Measurements from ENCODE around the gene RSBN1.
"Not testable (repeated sequence)": the region's sequence is repeated elsewhere in the genome, so short reads cannot be mapped to it uniquely, and the experiment has no call there.

The RSBN1 gene

GRCh38 chr1:113779542-113779941 is 32.7 kb downstream of the RSBN1 start:
- DNase-seq = no peak

DNA sequence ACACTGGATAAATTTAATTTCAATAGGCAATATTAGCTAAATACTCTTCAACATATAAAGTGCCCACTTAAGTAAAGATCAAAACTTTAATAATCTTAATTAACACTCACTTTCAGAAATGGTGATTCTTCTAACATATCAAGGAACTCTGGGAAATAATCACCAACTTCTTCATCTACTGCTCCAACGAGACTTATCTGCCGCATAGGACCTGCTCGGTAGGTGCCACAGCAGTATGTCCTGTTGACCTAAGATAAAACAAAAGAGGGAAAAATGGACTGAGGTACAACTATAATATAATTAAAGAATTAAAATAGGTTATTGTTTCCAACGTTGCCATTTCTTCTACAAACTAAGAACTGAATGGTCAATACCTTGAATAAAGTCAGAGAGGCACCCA is 34.7 kb downstream of the RSBN1 start:
- no peak for DNase-seq

DNA sequence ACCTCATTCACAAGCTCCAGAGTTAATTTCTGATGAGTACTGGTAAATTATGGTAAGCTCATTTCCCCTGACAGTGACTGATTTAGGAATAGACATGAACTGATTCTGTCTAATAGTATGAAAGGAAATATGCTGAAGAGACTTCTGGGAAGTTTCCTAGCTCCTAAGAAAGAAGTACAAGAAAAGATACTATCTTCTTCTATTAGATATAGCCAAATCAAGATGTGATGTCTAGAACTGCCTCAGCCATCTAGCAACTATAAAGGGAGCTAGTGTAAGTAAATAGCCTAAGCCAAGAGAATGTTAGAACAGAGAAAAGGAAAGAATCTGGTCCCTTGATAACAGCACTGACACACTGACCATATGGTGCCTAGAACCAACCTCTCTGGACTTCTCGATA is 42.2 kb downstream of the RSBN1 start:
- no peak for DNase-seq

DNA sequence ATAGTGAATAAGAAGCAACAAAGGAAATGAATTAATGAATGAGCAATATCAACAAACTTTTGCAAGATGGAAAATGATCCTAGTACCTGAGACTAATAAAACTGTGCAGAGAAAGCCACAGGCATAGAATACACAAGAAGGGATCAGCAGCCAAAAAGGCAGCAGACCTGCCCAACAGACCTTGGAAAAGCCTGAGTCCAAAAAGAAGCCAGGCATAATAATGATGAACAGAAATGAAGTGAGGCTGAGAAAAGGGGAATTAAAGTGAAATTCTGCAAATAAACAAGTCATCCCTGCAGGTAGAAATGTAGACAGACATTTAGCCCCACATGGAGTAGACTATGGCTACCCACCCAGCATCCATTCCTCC is 42.7 kb downstream of the RSBN1 start:
- no peak for DNase-seq

- no peak for DNase-seq
These were observed 43.2 kb downstream of the RSBN1 start for GRCh38 chr1:113768916-113769600.

DNA sequence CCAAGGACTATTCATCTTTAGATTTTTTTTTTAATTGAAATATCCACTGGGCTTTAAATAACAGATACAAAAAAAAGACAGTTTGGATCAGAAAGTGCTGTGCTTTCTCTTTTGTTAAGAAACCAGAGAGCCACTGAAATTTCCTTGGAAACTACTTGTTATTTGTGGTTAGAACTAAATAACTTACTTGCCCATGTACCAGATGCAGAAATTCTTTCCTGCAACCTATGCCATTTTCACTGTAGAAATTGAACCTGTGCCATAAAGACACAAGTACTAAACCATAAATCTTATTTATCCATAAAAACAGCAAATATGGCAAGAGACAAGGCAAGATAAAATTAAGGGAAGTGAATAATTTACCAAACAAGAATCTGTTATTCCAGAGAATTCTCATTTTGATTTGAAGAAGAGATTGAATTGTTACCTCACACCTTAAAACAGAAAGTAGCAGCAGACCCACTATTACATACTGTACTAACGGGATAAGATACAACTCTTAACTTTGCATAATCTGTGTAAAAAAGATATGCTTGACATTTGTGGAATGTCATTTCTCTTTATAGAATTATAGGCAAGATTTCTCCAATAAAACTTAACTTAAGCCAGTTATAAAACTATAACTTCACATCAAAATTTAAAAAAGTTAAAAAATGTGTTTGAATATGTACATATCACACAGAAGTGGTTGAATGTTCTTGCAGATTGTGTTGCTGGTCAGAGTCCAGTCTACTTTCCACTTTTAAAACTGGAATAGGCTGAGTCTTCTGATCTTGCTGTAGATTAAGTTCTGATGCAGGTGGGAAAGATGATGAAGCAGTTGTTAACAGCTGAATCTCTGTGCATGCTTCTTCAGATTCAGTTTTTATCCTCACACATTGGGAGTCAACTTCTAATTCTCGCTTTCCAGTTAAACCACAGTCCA is 46.7 kb downstream of the RSBN1 start:
- DNase-seq = no peak

- DNase-seq = no peak
These were observed 48.6 kb downstream of the RSBN1 start for GRCh38 chr1:113763661-113764060.

GRCh38 chr1:113761937-113762336 is 50.3 kb downstream of the RSBN1 start:
- DNase-seq = no peak

DNA sequence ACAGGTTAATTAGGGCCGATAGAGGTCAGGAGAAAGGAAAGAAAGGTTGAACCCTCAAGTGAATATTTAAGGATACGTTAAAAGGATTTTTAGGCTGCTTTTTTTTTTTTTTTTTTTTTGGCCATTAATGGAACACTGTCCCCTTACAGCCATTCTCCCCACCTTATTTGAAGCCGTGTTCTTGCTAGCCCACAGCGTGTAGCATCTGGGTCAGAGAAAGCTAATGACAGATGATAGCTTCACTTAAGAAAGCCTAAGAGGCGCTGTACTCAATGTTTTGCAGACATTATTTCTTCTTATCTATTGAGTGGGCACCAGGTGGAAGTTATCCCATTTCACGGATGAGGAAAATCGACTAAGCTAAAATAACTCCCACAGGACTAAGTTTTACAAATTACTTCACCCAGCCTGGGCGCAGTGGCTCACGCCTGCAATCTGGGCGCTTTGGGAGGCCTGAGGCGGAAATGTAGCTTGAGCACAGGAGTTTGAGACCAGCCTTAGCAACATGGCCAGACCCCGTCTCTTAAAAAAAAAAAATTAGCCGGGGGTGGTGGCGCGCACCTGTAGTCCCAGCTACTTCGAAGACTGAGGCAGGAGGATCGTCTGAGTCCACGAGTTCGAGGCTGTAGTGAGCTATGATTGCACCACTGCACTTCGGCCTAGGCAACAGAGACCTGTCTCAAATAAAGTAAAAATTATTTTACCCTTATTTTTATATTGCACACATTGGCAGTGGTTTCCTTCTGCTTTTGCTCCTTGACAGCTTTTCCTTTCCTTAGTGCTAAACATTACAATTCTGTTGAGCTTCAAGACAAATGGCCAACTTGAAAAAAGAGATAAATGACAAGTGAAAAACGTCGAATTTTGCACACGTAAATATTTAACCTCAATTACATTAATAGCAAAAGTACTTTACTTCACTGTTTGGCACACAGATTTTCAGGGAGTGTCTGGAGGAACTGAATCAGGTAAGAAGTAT is 51.9 kb downstream of the RSBN1 start:
- no peak for DNase-seq

DNA sequence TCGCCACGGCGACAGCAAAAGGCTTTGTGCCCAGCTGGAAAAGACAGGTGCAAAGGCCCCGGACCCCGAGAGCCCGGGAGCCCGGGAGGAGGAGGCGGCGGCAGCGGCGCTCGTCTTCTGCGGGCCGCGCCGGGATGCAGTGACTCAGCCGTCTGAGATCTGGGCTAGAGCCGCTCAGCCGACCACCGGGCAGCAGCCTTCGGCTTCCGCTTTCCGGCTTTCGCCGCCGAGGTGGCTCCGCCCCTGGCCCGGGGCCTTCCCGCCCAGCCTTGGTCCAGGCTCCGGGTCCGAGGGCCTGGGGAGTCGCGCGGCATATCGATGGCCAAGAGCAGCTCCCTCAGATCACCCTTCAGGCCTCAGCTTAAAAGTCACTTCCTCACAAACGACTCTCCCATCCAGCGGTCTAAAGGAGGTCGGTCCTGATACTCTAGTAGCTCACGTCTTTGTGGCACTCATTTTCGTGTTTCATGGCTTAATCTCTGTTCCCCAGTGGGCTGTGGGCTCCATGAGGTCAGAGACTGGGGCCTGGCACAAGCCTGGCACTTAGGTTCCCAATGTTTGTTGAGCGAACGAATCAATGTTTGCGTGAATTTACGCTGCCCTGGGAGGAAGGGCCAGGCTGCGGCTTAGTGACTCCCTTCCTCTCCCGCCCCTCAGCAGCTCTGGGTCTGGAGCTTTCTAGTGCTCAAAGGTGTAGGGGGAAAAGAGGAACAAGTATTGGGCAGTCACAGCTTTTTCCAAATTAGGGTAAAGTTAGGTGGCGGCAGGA is 52.8 kb downstream of the RSBN1 start, which contains the start of gene PHTF1:
Gene PHTF1, minus strand, starts transcription at position 154 of the 769 bp plus-strand sequence. CDS start 783 bp downstream, outside the sequence.
- DNase-seq = peak; percentile 75

GRCh38 chr1:113758631-113759332 is 53.5 kb downstream of the RSBN1 start:
- DNase-seq = peak; percentile 74

DNA sequence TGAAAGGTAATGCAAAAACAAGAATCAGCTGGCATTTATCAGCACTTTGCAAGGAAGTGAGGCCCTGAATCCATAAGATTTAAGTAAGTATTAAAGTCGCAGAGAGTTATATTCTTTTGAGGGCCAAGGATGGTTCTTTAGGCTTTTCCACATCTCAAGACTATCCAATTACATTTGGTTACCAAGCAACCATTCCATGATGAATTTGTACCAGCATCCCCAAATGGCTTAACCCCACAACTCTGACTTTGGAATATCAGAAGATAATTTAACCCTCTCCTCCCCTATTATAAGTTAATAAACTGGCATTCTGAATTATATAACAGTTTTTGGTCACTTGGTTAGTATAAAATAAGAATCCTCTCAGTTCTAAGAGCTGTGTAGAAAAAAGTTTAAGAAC is 55.8 kb downstream of the RSBN1 start:
- no peak for DNase-seq

DNA sequence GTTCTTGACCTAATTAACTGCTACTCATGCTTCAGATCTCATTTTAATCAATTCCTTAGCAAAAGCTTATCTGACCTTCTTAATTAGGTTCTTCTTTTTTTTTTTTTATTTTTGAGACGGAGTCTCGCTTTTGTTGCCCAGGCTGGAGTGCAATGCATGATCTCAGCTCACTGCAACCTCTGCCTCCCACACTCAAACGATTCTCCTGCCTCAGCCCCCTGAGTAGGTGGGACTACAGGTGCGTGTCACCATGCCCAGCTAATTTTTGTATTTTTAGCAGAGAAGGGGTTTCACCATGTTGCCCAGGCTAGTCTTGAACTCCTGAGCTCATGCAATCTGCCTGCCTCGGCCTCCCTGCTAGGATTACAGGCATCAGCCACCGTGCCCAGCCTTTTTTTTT is 58.9 kb downstream of the RSBN1 start:
- DNase-seq = not testable (repeated sequence)

DNA sequence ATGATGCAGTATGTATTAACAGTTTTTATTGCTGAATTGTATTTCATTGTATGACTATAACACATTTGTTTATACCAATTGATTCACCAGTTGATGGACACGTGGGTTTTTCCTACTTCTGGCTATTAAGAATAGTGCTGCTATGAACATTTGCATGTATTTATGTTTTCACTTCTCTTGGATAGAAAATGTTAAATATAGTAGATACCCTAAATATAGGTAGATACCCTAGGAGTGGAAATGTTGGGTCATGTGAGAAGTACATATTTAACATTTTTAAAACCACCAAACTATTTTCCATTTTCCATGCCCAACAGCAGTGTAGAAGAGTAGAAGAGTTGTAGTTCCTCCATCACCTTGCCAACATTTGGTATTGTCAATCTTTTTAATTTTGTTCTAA is 60.8 kb downstream of the RSBN1 start:
- no peak for DNase-seq

- no peak for DNase-seq
These were observed 61.2 kb downstream of the RSBN1 start for GRCh38 chr1:113751114-113751513.

- no peak for DNase-seq
These were observed 62.9 kb downstream of the RSBN1 start for GRCh38 chr1:113749402-113749801.

DNA sequence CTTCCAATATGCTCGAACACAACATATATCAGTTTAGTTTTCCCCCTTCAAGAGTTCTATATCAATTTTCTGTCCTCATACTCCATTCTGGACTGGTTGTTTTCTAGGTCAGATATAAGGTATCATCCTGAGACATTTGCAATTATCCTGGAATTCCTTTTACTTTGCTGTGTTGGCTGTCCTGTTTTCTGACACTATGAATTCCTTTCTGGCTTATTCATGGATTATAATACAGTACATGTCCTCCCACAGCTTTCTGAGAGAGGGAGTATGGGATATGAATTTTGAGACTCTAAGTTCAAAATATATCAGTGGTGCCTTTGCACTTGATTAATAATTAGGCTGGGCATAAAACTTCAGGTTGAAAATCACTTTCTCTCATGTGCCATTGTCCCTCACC is 64.9 kb downstream of the RSBN1 start:
- DNase-seq = no peak

DNA sequence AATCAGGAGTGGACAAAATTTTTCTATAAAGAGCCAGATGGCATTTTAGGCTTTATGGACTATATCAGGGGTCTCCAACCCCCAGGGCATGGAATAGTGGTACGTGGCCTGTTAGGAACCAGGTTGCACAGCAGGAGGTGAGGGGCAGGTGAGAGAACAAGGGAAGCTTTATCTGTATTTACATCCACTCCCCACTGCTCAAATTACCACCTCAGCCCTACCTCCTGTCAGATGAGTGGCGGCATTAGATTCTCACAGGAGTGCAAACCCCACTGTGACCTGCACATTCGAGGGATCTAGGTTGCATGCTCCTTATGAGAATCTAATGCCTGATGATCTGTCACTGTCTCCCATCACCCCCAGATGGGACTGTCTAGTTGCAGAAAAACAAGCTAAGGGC is 66.9 kb downstream of the RSBN1 start:
- DNase-seq = no peak

DNA sequence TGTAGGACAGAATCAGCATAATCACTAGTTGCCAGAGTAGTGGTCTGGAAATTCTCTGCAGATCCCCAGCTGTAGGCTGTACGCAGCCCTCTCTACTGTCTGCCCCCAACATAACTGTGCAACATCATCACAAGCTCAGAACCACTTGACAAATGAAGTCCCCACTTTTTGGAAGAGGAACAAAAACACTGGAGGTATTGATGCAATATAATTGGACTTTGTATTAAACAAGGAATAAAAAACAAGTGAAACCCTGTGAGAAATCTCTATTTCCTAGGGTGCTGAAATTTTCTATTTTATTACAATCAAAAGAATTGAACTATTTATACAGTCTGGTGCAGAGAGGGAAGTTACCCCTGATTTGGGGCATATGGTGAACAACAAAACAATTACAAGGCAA is 68.2 kb downstream of the RSBN1 start:
- no peak for DNase-seq

DNA sequence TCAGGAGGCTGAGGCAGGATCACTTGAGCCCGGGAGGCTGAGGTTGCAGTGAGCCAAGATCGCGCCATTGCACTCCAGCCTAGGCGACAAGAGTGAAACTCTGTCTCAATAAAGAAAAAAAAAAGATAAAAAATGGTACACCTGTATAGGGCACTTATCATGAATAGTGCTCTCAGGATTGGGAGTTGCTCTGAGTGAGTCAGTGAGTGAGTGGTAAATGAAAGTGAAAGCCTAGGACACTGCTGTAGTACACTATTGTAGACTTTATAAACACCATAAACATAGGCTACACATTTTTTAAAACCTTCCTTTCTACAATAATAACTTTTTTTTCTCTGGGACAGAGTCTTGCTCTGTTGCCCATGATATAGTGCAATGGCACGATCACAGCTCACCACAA is 69.8 kb downstream of the RSBN1 start:
- DNase-seq = no peak

GRCh38 chr1:113734357-113735055 is 77.8 kb downstream of the RSBN1 start:
- no peak for DNase-seq
